Hepatocyte (in vitro differentiated cells): ENCODE data around the gene DNAH17.

Experiments
- CTCF ChIP-seq: fragments of 200-600 bp; sonication (generic); IDR thresholded peaks from 2 replicates; pipeline ENCODE4 v1.5.1; 2016; ENCODE audit warnings: antibody characterized with exemption, mild to moderate bottlenecking; ENCODE audit not compliant: poor library complexity
- EZH2 ChIP-seq: fragments of 200-600 bp; sonication (generic); IDR thresholded peaks from 2 replicates; pipeline ENCODE4 v1.6.1; 2016; ENCODE audit warnings: antibody characterized with exemption, mild to moderate bottlenecking, borderline replicate concordance
- EZH2phosphoT487 ChIP-seq: fragments of 200-600 bp; sonication (generic); IDR thresholded peaks from one replicate; pipeline ENCODE4 v1.6.1; 2018; ENCODE audit warnings: antibody characterized with exemption, mild to moderate bottlenecking, low read depth, moderate library complexity; ENCODE audit not compliant: unreplicated experiment, severe bottlenecking

DNA sequence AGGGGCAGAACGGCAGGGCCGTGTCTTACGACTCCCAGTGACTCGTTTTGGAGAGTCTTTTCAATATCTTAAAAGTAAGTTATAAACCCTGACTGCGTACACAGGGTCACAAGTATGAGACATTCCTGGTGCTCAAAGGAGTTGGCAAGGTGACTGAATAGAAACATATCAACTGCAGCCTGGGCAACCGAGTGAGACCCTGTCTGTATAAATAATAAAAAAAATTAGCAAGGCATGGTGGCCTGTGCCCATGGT, 115.5 kb downstream of the DNAH17 start:
- no peak for TF ChIP-seq EZH2phosphoT487
- TF ChIP-seq CTCF = no peak
- TF ChIP-seq EZH2 = no peak
